ENCODE results near the gene FTO. TPM values are rescaled to one million over a fixed set of nuclear protein-coding genes. Genes with fewer than 3 reads are reported as not detected.
A peak's percentile ranks its signal among the peaks of the same experiment; 100 is the strongest.

FTO gene
- polyA plus RNA-seq, 3 donors from 2014 or later: 61.3 to 106 (median 65.1) TPM

GRCh38 chr16:53891409-53892139, 187.6 kb downstream of the FTO start:
- Mint-ChIP-seq H3K9me3 (no peaks in the 10 kb centered on the region), H3K36me3 (peaks cover 7 to 13% (median 7%) of the 10 kb centered on the region in 3 donors), H3K4me1 (no peaks in the 10 kb centered on the region), H3K27me3 (ENCODE audit: low read depth in 3 of 3) (no peaks in the 10 kb centered on the region), H3K4me3 (no peak overlapping the region), H3K27ac (no peak overlapping the region)
- DNase-seq: no peak

- no peaks in the 10 kb centered on the region for H3K4me1 Mint-ChIP-seq
- DNase-seq: peak; percentile 39 to 48 (median 42)
- H3K27me3 Mint-ChIP-seq (ENCODE audit: low read depth in 3 of 3): no peaks in the 10 kb centered on the region
- H3K9me3 Mint-ChIP-seq: no peaks in the 10 kb centered on the region
- H3K36me3 Mint-ChIP-seq: peaks cover 1 to 7% (median 1%) of the 10 kb centered on the region in 3 donors
- no peak overlapping the region for H3K4me3 Mint-ChIP-seq
- no peak overlapping the region for H3K27ac Mint-ChIP-seq
Measured at GRCh38 chr16:53892155-53892554, 188.2 kb downstream of the FTO start.

- no peak overlapping the region for H3K4me3 Mint-ChIP-seq
- H3K27ac Mint-ChIP-seq: peak overlapping the region in 1 of 6 donors; percentile 51
- DNase-seq: no peak
- H3K36me3 Mint-ChIP-seq: peaks cover 0 to 12% (median 0%) of the 10 kb centered on the region in 3 donors
- no peaks in the 10 kb centered on the region for H3K27me3 Mint-ChIP-seq (ENCODE audit: low read depth in 3 of 3)
- H3K4me1 Mint-ChIP-seq: no peaks in the 10 kb centered on the region
- H3K9me3 Mint-ChIP-seq: no peaks in the 10 kb centered on the region
Measured at GRCh38 chr16:53893731-53894435, 189.9 kb downstream of the FTO start.

GRCh38 chr16:53894686-53895085, 190.7 kb downstream of the FTO start:
- Mint-ChIP-seq H3K4me1 (peaks cover 0 to 5% of the 10 kb centered on the region in 2 donors), H3K36me3 (peaks cover 0 to 7% (median 0%) of the 10 kb centered on the region in 3 donors), H3K27ac (peak overlapping the region in 1 of 6 donors; percentile 3), H3K27me3 (ENCODE audit: low read depth in 3 of 3) (no peaks in the 10 kb centered on the region), H3K9me3 (no peaks in the 10 kb centered on the region), H3K4me3 (no peak overlapping the region)
- DNase-seq: no peak

GRCh38 chr16:53895433-53895832, 191.5 kb downstream of the FTO start:
- Mint-ChIP-seq H3K4me1 (peaks cover 0 to 5% of the 10 kb centered on the region in 2 donors), H3K9me3 (no peaks in the 10 kb centered on the region), H3K4me3 (no peak overlapping the region), H3K27ac (no peak overlapping the region), H3K27me3 (ENCODE audit: low read depth in 3 of 3) (no peaks in the 10 kb centered on the region), H3K36me3 (peaks cover 0 to 7% (median 0%) of the 10 kb centered on the region in 3 donors)
- DNase-seq: no peak

- H3K27me3 Mint-ChIP-seq (ENCODE audit: low read depth in 3 of 3): no peaks in the 10 kb centered on the region
- no peak overlapping the region for H3K27ac Mint-ChIP-seq
- DNase-seq: no peak
- H3K9me3 Mint-ChIP-seq: no peaks in the 10 kb centered on the region
- no peak overlapping the region for H3K4me3 Mint-ChIP-seq
- peaks cover 0 to 5% of the 10 kb centered on the region in 2 donors for H3K4me1 Mint-ChIP-seq
- peaks cover 0 to 7% (median 0%) of the 10 kb centered on the region in 3 donors for H3K36me3 Mint-ChIP-seq
Measured at GRCh38 chr16:53895851-53896250, 191.9 kb downstream of the FTO start.

GRCh38 chr16:53896722-53897121, 192.8 kb downstream of the FTO start:
- Mint-ChIP-seq H3K27me3 (ENCODE audit: low read depth in 3 of 3) (no peaks in the 10 kb centered on the region), H3K4me1 (peaks cover 0 to 12% of the 10 kb centered on the region in 2 donors), H3K9me3 (no peaks in the 10 kb centered on the region), H3K36me3 (peaks cover 0 to 12% (median 0%) of the 10 kb centered on the region in 3 donors), H3K4me3 (no peak overlapping the region), H3K27ac (no peak overlapping the region)
- no peak for DNase-seq

GRCh38 chr16:53898993-53899392, 195.0 kb downstream of the FTO start:
- no peaks in the 10 kb centered on the region for H3K27me3 Mint-ChIP-seq (ENCODE audit: low read depth in 3 of 3)
- H3K4me1 Mint-ChIP-seq: peaks cover 0 to 13% of the 10 kb centered on the region in 2 donors
- H3K4me3 Mint-ChIP-seq: no peak overlapping the region
- H3K36me3 Mint-ChIP-seq: peaks cover 0 to 12% (median 0%) of the 10 kb centered on the region in 3 donors
- H3K27ac Mint-ChIP-seq: no peak overlapping the region
- no peaks in the 10 kb centered on the region for H3K9me3 Mint-ChIP-seq
- no peak for DNase-seq

GRCh38 chr16:53899431-53899830, 195.5 kb downstream of the FTO start:
- no peaks in the 10 kb centered on the region for H3K27me3 Mint-ChIP-seq (ENCODE audit: low read depth in 3 of 3)
- H3K36me3 Mint-ChIP-seq: peaks cover 0 to 12% (median 0%) of the 10 kb centered on the region in 3 donors
- H3K4me1 Mint-ChIP-seq: peaks cover 0 to 13% of the 10 kb centered on the region in 2 donors
- no peaks in the 10 kb centered on the region for H3K9me3 Mint-ChIP-seq
- H3K27ac Mint-ChIP-seq: peak overlapping the region in 2 of 6 donors; percentile 47 to 58
- no peak overlapping the region for H3K4me3 Mint-ChIP-seq
- DNase-seq: no peak

GRCh38 chr16:53900667-53901066, 196.7 kb downstream of the FTO start:
- peaks cover 0 to 12% (median 0%) of the 10 kb centered on the region in 3 donors for H3K36me3 Mint-ChIP-seq
- H3K27ac Mint-ChIP-seq: peak overlapping the region in 3 of 6 donors; percentile 5 to 37 (median 25)
- H3K4me3 Mint-ChIP-seq: no peak overlapping the region
- no peaks in the 10 kb centered on the region for H3K9me3 Mint-ChIP-seq
- peaks cover 0 to 13% of the 10 kb centered on the region in 2 donors for H3K4me1 Mint-ChIP-seq
- no peak for DNase-seq
- no peaks in the 10 kb centered on the region for H3K27me3 Mint-ChIP-seq (ENCODE audit: low read depth in 3 of 3)

GRCh38 chr16:53901408-53901807, 197.5 kb downstream of the FTO start:
- Mint-ChIP-seq H3K4me3 (no peak overlapping the region), H3K36me3 (peaks cover 0 to 12% (median 3%) of the 10 kb centered on the region in 3 donors), H3K4me1 (peaks cover 0 to 13% of the 10 kb centered on the region in 2 donors), H3K27me3 (ENCODE audit: low read depth in 3 of 3) (no peaks in the 10 kb centered on the region), H3K9me3 (no peaks in the 10 kb centered on the region), H3K27ac (peak overlapping the region in 1 of 6 donors; percentile 20)
- DNase-seq: no peak

- Mint-ChIP-seq H3K27me3 (ENCODE audit: low read depth in 3 of 3) (no peaks in the 10 kb centered on the region), H3K36me3 (peaks cover 0 to 9% (median 4%) of the 10 kb centered on the region in 3 donors), H3K4me1 (peaks cover 0 to 10% of the 10 kb centered on the region in 2 donors), H3K4me3 (no peak overlapping the region), H3K27ac (peak overlapping the region in 1 of 6 donors; percentile 7), H3K9me3 (no peaks in the 10 kb centered on the region)
- no peak for DNase-seq
Measured at GRCh38 chr16:53904533-53904932, 200.6 kb downstream of the FTO start.

- Mint-ChIP-seq H3K9me3 (no peaks in the 10 kb centered on the region), H3K27me3 (ENCODE audit: low read depth in 3 of 3) (no peaks in the 10 kb centered on the region), H3K36me3 (peaks cover 0 to 9% (median 4%) of the 10 kb centered on the region in 3 donors), H3K4me3 (no peak overlapping the region), H3K4me1 (peaks cover 0 to 8% of the 10 kb centered on the region in 2 donors), H3K27ac (peak overlapping the region in 1 of 6 donors; percentile 7)
- no peak for DNase-seq
Measured at GRCh38 chr16:53905028-53905427, 201.1 kb downstream of the FTO start.

GRCh38 chr16:53908731-53909130, 204.8 kb downstream of the FTO start:
- Mint-ChIP-seq H3K4me3 (no peak overlapping the region), H3K9me3 (no peaks in the 10 kb centered on the region), H3K4me1 (no peaks in the 10 kb centered on the region), H3K36me3 (peaks cover 0 to 4% (median 4%) of the 10 kb centered on the region in 3 donors), H3K27me3 (ENCODE audit: low read depth in 3 of 3) (peaks cover 0 to 7% (median 4%) of the 10 kb centered on the region in 3 donors), H3K27ac (peak overlapping the region in 2 of 6 donors; percentile 14 to 43)
- no peak for DNase-seq

All from immature natural killer cell (primary cell).